Loucy (cell line): ENCODE data around the gene RDH8.

Source experiments
- EZH2phosphoT487 ChIP-seq: fragments of 200-600 bp; IDR thresholded peaks from 2 replicates; pipeline ENCODE4 v1.6.1; 2018; ENCODE audit warnings: antibody characterized with exemption, mild to moderate bottlenecking, moderate library complexity, borderline replicate concordance
- TF ChIP-seq, protein P1 (sequence below): fragments of 200-600 bp; sonication (generic); conservative IDR thresholded peaks from 2 replicates; pipeline ENCODE4 v1.5.1; 2014; ENCODE audit warnings: mild to moderate bottlenecking, antibody characterized with exemption, low read length

DNA sequence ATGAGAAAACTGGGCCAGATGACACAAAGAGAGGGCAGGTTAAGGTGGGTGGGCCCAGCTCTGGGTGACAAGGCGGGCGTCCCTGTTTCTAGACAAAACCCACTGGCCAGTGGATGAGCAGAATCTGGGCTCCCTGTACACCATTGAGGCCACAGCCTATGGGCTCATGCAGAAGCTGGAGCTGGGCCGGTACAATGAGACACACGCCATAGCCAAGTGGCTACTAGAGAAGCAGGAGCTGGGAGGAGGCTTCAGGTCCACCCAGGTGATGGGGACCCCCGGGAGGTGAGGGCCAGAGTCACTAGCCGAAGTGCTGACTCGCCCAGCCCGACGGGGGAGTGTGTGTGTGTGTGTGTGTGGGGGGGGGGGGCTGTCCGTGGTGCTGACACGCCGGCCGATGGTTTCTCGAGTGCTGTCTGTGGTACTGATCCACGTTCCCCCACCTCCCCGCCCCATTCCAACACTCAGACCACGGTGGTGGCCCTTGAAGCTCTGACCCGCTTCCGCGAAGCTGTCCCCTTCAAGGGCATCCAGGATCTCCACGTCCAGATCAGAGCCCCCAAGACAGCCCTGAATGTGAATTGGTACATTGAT lies 48.5 kb downstream of the RDH8 start:
- TF ChIP-seq EZH2phosphoT487, result no peak
- TF ChIP-seq, protein P1, sequence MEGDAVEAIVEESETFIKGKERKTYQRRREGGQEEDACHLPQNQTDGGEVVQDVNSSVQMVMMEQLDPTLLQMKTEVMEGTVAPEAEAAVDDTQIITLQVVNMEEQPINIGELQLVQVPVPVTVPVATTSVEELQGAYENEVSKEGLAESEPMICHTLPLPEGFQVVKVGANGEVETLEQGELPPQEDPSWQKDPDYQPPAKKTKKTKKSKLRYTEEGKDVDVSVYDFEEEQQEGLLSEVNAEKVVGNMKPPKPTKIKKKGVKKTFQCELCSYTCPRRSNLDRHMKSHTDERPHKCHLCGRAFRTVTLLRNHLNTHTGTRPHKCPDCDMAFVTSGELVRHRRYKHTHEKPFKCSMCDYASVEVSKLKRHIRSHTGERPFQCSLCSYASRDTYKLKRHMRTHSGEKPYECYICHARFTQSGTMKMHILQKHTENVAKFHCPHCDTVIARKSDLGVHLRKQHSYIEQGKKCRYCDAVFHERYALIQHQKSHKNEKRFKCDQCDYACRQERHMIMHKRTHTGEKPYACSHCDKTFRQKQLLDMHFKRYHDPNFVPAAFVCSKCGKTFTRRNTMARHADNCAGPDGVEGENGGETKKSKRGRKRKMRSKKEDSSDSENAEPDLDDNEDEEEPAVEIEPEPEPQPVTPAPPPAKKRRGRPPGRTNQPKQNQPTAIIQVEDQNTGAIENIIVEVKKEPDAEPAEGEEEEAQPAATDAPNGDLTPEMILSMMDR, result no peak
